HL-60 (cell line): ENCODE measurements around the gene CD82.
"Not testable (repeated sequence)": the region's sequence is repeated elsewhere in the genome, so short reads cannot be mapped to it uniquely, and the experiment has no call there.

Source experiments
- DNase-seq, 2 experiments: peaks; one replicate each; pipeline ENCODE4 v3.0.0-alpha.2; 2010 to 2020; ENCODE audit warnings: low read depth in 1 of 2, low spot score in 1 of 2
- H3K27ac ChIP-seq: fragments of 250-450 bp; sonication (Bioruptor Pico); replicated peaks from 2 replicates; pipeline ENCODE4 v1.5.1; 2020; ENCODE audit warnings: mild to moderate bottlenecking, moderate library complexity
- H3K27me3 ChIP-seq: fragments of 250-450 bp; sonication (Bioruptor Pico); 2 replicates; pipeline ENCODE4 v1.5.1; 2021; ENCODE audit warnings: mild to moderate bottlenecking, moderate library complexity; ENCODE audit not compliant: insufficient read depth, poor library complexity, severe bottlenecking
- H3K4me3 ChIP-seq: replicated peaks from 2 replicates; pipeline ENCODE4 v1.5.1; 2011; ENCODE audit warnings: mild to moderate bottlenecking, control low read depth, low read length; ENCODE audit not compliant: insufficient read depth
- CTCF ChIP-seq: IDR thresholded peaks from one replicate; pipeline ENCODE4 v1.5.1; 2011; ENCODE audit warnings: low read length, control low read depth, inconsistent platforms; ENCODE audit not compliant: insufficient read depth
- GABPA ChIP-seq: IDR thresholded peaks from 2 replicates; pipeline ENCODE4 v1.6.1; 2012; ENCODE audit warnings: low read depth
- POLR2AphosphoS5 ChIP-seq: IDR thresholded peaks from 2 replicates; pipeline ENCODE4 v1.6.1; 2012; ENCODE audit warnings: low read depth
- REST ChIP-seq: IDR thresholded peaks from 2 replicates; pipeline ENCODE4 v1.6.1; 2012; ENCODE audit warnings: low read depth; ENCODE audit not compliant: insufficient replicate concordance
- SPI1 ChIP-seq: IDR thresholded peaks from 2 replicates; pipeline ENCODE4 v1.6.1; 2012; ENCODE audit warnings: low read depth, mild to moderate bottlenecking, borderline replicate concordance

Gene CD82

DNA sequence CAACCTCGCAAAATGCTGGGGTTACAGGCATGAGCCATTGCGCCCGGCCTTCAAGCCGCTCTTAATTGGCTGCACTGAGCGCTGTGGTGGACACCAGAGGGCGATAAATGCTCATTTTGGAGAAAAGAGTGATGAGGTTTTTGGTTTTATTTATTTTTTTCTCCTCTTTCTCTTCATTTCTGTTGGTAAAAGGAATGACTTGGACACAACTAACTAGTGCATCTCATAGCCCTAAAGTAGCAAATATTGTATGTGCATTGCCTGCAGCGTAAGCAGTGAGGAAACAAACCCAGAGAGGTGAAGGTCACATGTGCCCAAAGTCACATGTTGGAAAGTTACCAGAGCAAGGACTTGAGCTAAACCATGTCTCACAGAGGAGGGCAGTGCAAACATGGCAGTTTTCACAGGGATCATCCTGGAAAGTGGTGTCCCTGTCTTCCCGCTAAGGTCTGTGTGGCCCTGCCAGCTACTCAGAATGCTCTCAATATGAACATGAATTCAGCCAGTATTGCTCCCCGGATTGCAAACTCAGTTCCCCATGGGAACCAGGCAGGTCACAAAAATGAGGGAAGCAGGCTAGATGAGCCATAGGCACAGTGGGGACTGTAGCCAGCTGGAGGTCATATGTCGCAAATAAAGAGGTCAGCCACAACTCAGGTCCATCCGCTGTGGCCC is 8.6 kb upstream of the CD82 start:
- no peak overlapping the region for H3K27ac ChIP-seq
- DNase-seq, result peak in 1 of 2 experiments; percentile 52

DNA sequence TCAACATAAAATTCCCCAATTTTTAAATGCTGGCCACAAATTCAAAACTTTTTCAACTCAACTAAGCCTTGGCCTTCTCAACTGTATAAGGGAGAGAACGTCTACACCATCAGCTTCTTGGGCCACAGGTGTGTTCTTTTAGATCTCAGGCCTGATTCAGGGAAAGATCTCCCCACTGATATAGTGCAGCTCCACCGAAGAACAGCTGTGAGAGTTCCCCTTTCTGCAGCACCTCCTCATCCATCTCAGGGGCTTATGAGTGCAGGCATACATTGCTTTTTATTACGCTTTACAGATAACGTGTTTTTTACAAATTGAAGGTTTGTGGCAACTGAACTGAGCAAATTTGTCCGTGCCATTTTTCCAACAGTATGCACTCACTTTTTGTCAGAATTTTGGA is 8.0 kb upstream of the CD82 start:
- DNase-seq, result peak in 1 of 2 experiments; percentile 47
- Histone ChIP-seq H3K4me3 (no peak overlapping the region), H3K27ac (no peak overlapping the region), H3K27me3 (no peaks in the 10 kb centered on the region)
- TF ChIP-seq SPI1, result peak; percentile 82
- TF ChIP-seq POLR2AphosphoS5, result no peak

More for the DNA sequence above, 8.6 kb upstream of the CD82 start:
- TF ChIP-seq CTCF (peak; percentile 44), GABPA (no peak)
- H3K4me3 ChIP-seq, result no peak overlapping the region
- H3K27me3 ChIP-seq, result no peaks in the 10 kb centered on the region

GRCh38 chr11:44559207-44559939 is 6.1 kb upstream of the CD82 start:
- TF ChIP-seq REST (no peak), GABPA (no peak), CTCF (no peak), SPI1 (no peak; the same call in 1 of the 2 replicates), POLR2AphosphoS5 (no peak)
- no peaks in the 10 kb centered on the region for H3K27me3 ChIP-seq
- H3K27ac ChIP-seq, result no peak overlapping the region
- H3K4me3 ChIP-seq, result no peak overlapping the region
- DNase-seq, result no peak

DNA sequence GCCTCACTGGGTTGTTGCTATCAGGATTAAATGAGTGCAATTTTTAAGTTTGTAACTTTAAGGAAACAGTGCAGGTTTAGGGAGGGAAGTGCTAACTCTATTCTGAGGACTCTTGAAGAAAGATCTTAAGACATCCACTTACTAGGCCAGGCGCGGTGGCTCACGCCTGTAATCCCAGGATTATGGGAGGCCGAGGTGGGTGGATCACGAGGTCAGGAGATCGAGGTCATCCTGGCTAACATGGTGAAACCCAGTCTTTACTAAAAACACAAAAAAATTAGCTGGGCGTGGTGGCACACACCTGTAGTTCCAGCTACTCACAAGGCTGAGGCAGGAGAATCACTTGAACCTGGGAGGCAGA is 5.5 kb upstream of the CD82 start:
- DNase-seq, H3K27me3 ChIP-seq, H3K4me3 ChIP-seq, H3K27ac ChIP-seq: not testable (repeated sequence)

GRCh38 chr11:44561275-44561805 is 4.1 kb upstream of the CD82 start:
- no peak overlapping the region for H3K4me3 ChIP-seq
- no peaks in the 10 kb centered on the region for H3K27me3 ChIP-seq
- no peak overlapping the region for H3K27ac ChIP-seq
- no peak for DNase-seq
- no peak for TF ChIP-seq REST
- TF ChIP-seq CTCF, result no peak
- TF ChIP-seq SPI1, result no peak
- no peak for TF ChIP-seq POLR2AphosphoS5
- TF ChIP-seq GABPA, result no peak
